IPS-20b (cell line): ENCODE results near the gene PCSK9.

Source experiments
- H3K27ac ChIP-seq: one replicate; pipeline ENCODE4 v1.5.1; 2013; ENCODE audit warnings: low read length
- H3K27me3 ChIP-seq: 2 replicates; pipeline ENCODE4 v1.6.1; 2013; ENCODE audit warnings: mild to moderate bottlenecking, low read length, inconsistent platforms; ENCODE audit not compliant: insufficient read depth
- H3K36me3 ChIP-seq: 2 replicates; pipeline ENCODE4 v1.6.1; 2013; ENCODE audit warnings: low read depth, mild to moderate bottlenecking, inconsistent platforms, low read length, moderate library complexity; ENCODE audit not compliant: insufficient read depth
- H3K4me1 ChIP-seq: 2 replicates; pipeline ENCODE4 v1.6.1; 2013; ENCODE audit warnings: mild to moderate bottlenecking, control low read depth, inconsistent platforms, low read length, moderate library complexity; ENCODE audit not compliant: insufficient read depth
- H3K4me3 ChIP-seq: 2 replicates; pipeline ENCODE4 v1.5.1; 2013; ENCODE audit warnings: mild to moderate bottlenecking, low read length, inconsistent platforms
- H3K9ac ChIP-seq: 2 replicates; pipeline ENCODE4 v1.6.1; 2013; ENCODE audit warnings: low read depth, mild to moderate bottlenecking, inconsistent platforms, low read length, moderate library complexity
- H3K9me3 ChIP-seq: 2 replicates; pipeline ENCODE4 v1.6.1; 2013; ENCODE audit warnings: mild to moderate bottlenecking, low read depth, low read length, inconsistent platforms; ENCODE audit not compliant: insufficient read depth

The PCSK9 gene

GRCh38 chr1:55055084-55055882 lies 15.9 kb downstream of the PCSK9 start:
- Histone ChIP-seq H3K9ac (no peak overlapping the region), H3K4me1 (no peaks in the 10 kb centered on the region), H3K27me3 (no peaks in the 10 kb centered on the region), H3K27ac (no peak overlapping the region), H3K4me3 (no peak overlapping the region), H3K9me3 (no peaks in the 10 kb centered on the region), H3K36me3 (peaks cover 15% of the 10 kb centered on the region; the same call in 1 of the 2 replicates)

- Histone ChIP-seq H3K27me3 (no peaks in the 10 kb centered on the region), H3K4me3 (no peak overlapping the region), H3K4me1 (no peaks in the 10 kb centered on the region), H3K27ac (no peak overlapping the region), H3K9ac (no peak overlapping the region), H3K9me3 (no peaks in the 10 kb centered on the region), H3K36me3 (peaks cover 22% of the 10 kb centered on the region; the same call in 1 of the 2 replicates)
These were observed 16.7 kb downstream of the PCSK9 start for GRCh38 chr1:55055951-55056631.

DNA sequence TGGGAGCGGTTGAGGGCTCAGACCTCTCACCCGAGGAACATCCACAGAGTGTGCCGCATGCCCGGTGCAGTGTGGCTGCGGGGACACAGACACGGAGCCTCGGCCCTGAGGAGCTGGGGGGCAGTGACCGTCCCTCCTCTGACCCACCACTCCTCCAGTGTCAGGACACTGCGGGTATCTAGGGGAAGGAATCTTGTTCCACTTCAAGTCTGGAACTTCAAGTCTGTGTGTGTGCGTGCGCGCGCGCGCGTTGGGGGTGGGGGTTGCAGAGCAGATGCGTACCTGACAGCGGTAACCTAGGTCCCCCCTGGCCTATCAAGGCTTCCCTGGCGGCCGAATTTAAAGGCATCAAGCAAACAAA lies 17.3 kb downstream of the PCSK9 start:
- Histone ChIP-seq H3K4me1 (no peaks in the 10 kb centered on the region), H3K9ac (no peak overlapping the region), H3K4me3 (no peak overlapping the region), H3K27me3 (no peaks in the 10 kb centered on the region), H3K36me3 (peaks cover 22% of the 10 kb centered on the region; the same call in 1 of the 2 replicates), H3K27ac (no peak overlapping the region), H3K9me3 (no peaks in the 10 kb centered on the region)

DNA sequence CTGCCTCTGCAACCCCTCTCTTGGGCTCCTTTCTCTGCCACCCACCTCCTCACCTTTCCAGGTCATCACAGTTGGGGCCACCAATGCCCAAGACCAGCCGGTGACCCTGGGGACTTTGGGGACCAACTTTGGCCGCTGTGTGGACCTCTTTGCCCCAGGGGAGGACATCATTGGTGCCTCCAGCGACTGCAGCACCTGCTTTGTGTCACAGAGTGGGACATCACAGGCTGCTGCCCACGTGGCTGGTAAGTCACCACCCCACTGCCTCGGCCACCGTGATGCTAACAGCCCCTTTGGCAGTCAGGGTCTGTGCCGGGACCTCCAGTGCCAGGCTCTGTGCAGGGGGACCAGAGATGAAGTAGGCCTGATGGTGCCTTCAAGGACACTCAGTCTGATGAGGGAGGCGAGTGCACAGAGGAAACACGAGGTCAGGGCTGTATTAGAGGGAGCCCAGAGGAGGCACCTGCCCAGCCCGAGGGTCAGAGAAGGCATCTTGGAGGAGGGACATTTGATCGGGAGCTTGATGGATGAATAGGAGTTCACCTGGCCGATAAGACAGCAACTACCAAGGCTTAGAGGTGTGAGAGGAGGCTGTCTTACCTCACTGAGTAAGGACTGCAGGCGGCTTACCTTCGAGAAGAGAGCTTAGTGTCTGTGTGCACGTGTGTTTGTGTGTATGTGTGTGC lies 18.1 kb downstream of the PCSK9 start:
- Histone ChIP-seq H3K4me3 (no peak overlapping the region), H3K4me1 (no peaks in the 10 kb centered on the region), H3K36me3 (peaks cover 22% of the 10 kb centered on the region; the same call in 1 of the 2 replicates), H3K27ac (no peak overlapping the region), H3K9me3 (no peaks in the 10 kb centered on the region), H3K27me3 (no peaks in the 10 kb centered on the region), H3K9ac (no peak overlapping the region)

DNA sequence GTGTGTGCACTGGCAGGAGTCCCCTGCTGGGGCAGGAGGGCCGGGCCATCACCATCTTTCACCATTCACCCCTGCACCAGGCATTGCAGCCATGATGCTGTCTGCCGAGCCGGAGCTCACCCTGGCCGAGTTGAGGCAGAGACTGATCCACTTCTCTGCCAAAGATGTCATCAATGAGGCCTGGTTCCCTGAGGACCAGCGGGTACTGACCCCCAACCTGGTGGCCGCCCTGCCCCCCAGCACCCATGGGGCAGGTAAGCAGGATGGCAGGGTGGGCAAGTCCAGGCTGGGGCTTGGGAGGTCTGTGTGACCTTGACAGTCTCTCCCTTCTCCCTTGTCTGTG lies 18.6 kb downstream of the PCSK9 start:
- no peaks in the 10 kb centered on the region for H3K9me3 ChIP-seq
- H3K4me3 ChIP-seq = no peak overlapping the region
- no peaks in the 10 kb centered on the region for H3K27me3 ChIP-seq
- peaks cover 18% of the 10 kb centered on the region; the same call in 1 of the 2 replicates for H3K36me3 ChIP-seq
- H3K4me1 ChIP-seq = no peaks in the 10 kb centered on the region
- H3K27ac ChIP-seq = no peak overlapping the region
- no peak overlapping the region for H3K9ac ChIP-seq

DNA sequence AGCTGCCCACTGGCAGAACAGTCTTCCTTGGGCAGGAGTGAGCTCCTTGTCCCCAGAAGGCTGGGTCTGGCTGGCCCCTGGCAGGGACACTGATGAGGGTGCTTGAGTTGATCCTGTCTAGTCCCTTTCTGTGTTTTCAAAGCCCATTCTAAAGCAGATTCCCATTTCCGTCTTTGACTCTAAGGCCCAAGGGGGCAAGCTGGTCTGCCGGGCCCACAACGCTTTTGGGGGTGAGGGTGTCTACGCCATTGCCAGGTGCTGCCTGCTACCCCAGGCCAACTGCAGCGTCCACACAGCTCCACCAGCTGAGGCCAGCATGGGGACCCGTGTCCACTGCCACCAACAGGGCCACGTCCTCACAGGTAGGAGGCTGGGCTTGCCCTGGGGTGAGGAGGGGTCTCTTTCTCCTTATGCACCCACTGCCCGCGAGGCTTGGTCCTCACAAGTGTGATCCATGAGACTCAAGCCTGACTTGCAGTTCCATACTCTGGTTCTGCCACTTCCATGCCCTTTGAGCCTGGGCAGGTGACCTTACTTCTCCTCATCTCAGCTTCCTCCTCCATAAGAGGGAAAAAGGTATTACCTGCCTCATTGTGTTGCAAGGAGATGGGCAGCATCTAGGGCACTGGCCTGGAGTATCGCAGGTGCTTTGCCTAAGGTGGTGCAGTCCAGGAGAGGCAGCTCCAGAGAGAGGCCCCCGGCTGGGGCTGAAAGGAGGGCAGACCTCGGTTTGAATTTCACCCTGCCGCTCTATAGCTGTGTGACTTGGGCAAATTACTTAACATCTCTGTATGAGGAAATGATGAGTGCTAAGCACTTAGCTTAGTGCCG lies 20.2 kb downstream of the PCSK9 start:
- no peak overlapping the region for H3K27ac ChIP-seq
- H3K9me3 ChIP-seq = no peaks in the 10 kb centered on the region
- H3K9ac ChIP-seq = no peak overlapping the region
- H3K27me3 ChIP-seq = no peaks in the 10 kb centered on the region
- H3K36me3 ChIP-seq = peaks cover 15% of the 10 kb centered on the region; the same call in 1 of the 2 replicates
- no peaks in the 10 kb centered on the region for H3K4me1 ChIP-seq
- no peak overlapping the region for H3K4me3 ChIP-seq

DNA sequence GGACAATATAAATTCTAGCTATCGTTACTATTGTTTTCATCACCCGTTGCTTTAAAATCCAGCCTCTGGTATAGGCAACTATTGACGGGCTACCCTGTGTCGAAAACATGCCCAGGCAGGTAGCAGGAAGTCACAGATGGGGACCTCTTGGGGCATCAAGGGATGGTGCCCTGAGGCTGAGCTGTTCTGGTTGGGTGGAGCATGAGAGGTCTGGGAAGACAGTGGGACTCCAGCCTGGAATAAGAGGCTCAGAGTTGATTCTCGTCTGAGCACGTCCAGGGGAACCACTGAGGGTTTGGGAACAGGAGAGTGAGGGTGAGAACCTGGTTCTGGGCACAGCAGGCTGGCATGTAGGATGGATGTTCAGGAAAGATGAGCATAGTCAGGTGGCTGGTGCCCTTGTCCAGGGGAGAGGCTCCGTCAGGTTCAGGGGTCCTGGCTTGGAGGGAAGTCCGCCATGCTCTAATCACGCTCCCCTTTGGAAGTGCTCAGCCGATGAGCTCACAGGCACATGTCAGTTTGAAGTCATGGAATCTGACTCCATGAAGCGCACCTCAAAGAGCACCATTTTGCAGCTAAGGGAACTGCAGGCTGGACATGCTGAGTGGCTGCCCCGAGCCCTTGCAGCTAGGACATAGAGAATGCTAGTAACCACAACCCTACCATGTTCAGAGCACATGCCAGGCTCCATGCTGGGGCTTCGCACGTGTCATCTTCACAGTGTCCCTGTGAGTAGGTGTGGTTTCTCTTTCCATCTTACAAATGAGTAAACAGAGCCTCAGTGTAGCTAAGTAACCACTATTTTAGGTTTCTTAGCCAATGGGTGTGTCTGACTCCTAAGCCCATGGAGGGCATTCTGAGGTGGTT lies 21.0 kb downstream of the PCSK9 start:
- H3K9ac ChIP-seq = no peak overlapping the region
- H3K27me3 ChIP-seq = no peaks in the 10 kb centered on the region
- no peak overlapping the region for H3K27ac ChIP-seq
- H3K9me3 ChIP-seq = no peaks in the 10 kb centered on the region
- no peak overlapping the region for H3K4me3 ChIP-seq
- peaks cover 15% of the 10 kb centered on the region; the same call in 1 of the 2 replicates for H3K36me3 ChIP-seq
- no peaks in the 10 kb centered on the region for H3K4me1 ChIP-seq

- Histone ChIP-seq H3K9ac (no peak overlapping the region), H3K36me3 (peaks cover 15% of the 10 kb centered on the region; the same call in 1 of the 2 replicates), H3K4me1 (no peaks in the 10 kb centered on the region), H3K4me3 (no peak overlapping the region), H3K27ac (no peak overlapping the region), H3K27me3 (no peaks in the 10 kb centered on the region), H3K9me3 (no peaks in the 10 kb centered on the region)
These were observed 21.8 kb downstream of the PCSK9 start for GRCh38 chr1:55061000-55061705.

DNA sequence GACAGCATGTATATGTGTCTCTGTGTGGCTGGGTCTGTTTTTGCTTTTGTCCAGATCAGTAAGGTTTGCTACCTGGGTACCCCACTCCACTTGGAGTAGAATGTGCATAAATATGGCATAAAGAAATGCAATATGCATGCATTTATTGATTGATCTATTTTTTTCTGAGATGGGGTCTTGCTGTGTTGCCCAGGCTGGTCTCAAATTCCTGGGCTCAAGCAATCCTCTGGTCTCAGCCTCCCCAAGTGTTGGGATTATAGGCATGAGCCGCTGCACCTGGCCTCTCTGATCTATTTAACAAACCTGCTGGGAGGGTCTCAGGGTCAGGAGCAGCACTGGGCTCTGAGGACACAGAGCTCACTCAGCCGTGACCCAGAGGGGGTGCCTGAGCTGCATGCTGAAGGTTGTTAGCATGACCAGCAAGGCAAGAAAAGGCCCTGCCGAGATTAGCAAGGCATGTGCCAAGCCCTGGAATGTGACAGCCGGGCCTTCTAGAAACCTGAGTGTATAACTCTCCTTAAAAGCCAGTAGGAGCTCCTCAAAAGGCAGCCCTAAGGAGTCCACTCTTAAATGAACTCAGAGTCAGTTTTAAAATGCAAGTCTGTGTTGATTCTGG lies 22.5 kb downstream of the PCSK9 start:
- no peak overlapping the region for H3K27ac ChIP-seq
- H3K4me1 ChIP-seq = no peaks in the 10 kb centered on the region
- H3K9ac ChIP-seq = no peak overlapping the region
- H3K4me3 ChIP-seq = no peak overlapping the region
- H3K36me3 ChIP-seq = peaks cover 22% of the 10 kb centered on the region
- H3K27me3 ChIP-seq = no peaks in the 10 kb centered on the region
- no peaks in the 10 kb centered on the region for H3K9me3 ChIP-seq
